Stimulated activated CD8-positive, alpha-beta memory T cell treated with anti-CD3 and anti-CD28 coated beads, Interleukin-4, amount 100 ng/mL, for 24 hours (primary cell): ENCODE data around the gene FRMPD1.
"Not testable (repeated sequence)": the region's sequence is repeated elsewhere in the genome, so short reads cannot be mapped to it uniquely, and the experiment has no call there.

Experiments used
- DNase-seq: peaks from one replicate; pipeline ENCODE4 v3.0.0-alpha.2; 2020; ENCODE audit warnings: low read depth

The FRMPD1 gene

GRCh38 chr9:37745970-37746369 is 95.2 kb downstream of the FRMPD1 start:
- DNase-seq: no peak

- no peak for DNase-seq
These were observed 95.9 kb downstream of the FRMPD1 start for GRCh38 chr9:37746448-37747270.

GRCh38 chr9:37747271-37747753 is 96.6 kb downstream of the FRMPD1 start:
- peak; percentile 28 for DNase-seq

- no peak for DNase-seq
These were observed 98.4 kb downstream of the FRMPD1 start for GRCh38 chr9:37749129-37749528.

- DNase-seq: no peak
These were observed 100.4 kb downstream of the FRMPD1 start for GRCh38 chr9:37751186-37751585.

- DNase-seq: not testable (repeated sequence)
These were observed 101.0 kb downstream of the FRMPD1 start for GRCh38 chr9:37751704-37752103.

- not testable (repeated sequence) for DNase-seq
These were observed 101.4 kb downstream of the FRMPD1 start for GRCh38 chr9:37752112-37752511.

- DNase-seq: no peak
These were observed 102.1 kb downstream of the FRMPD1 start for GRCh38 chr9:37752642-37753488.

- peak; percentile 61 for DNase-seq
These were observed 102.9 kb downstream of the FRMPD1 start, which contains the start of gene TRMT10B for GRCh38 chr9:37753489-37754190. Gene TRMT10B (plus strand): TSS chr9:37753805. CDS start chr9:37761932, 8,127 bp downstream.

- DNase-seq: no peak
These were observed 108.0 kb downstream of the FRMPD1 start for GRCh38 chr9:37758747-37759146.

GRCh38 chr9:37760416-37761161 is 109.8 kb downstream of the FRMPD1 start:
- DNase-seq: no peak

GRCh38 chr9:37761511-37761910 is 110.8 kb downstream of the FRMPD1 start:
- no peak for DNase-seq

- DNase-seq: not testable (repeated sequence)
These were observed 114.5 kb downstream of the FRMPD1 start for GRCh38 chr9:37765263-37765662.

- no peak for DNase-seq
These were observed 118.6 kb downstream of the FRMPD1 start for GRCh38 chr9:37769306-37769705.

- DNase-seq: no peak
These were observed 119.2 kb downstream of the FRMPD1 start for GRCh38 chr9:37769995-37770394.

- DNase-seq: no peak
These were observed 124.6 kb downstream of the FRMPD1 start for GRCh38 chr9:37775216-37775919.

- no peak for DNase-seq
These were observed 125.6 kb downstream of the FRMPD1 start for GRCh38 chr9:37776328-37776727.

GRCh38 chr9:37778534-37778933 is 127.8 kb downstream of the FRMPD1 start:
- DNase-seq: no peak

GRCh38 chr9:37784291-37784615 is 133.5 kb downstream of the FRMPD1 start:
- DNase-seq: no peak

- DNase-seq: peak; percentile 78
These were observed 134.1 kb downstream of the FRMPD1 start, which contains the start of gene EXOSC3 for GRCh38 chr9:37784616-37785483. Gene EXOSC3 (minus strand): TSS chr9:37785064. CDS start chr9:37785044, 20 bp downstream.
